BLaER1 (cell line): ENCODE measurements around the gene NCAPD2.
"Not testable (repeated sequence)": the region's sequence is repeated elsewhere in the genome, so short reads cannot be mapped to it uniquely, and the experiment has no call there.

ENCODE experiments used
- H3K27ac ChIP-seq: shearing (Covaris generic); formaldehyde crosslinking; 2 replicates; pipeline ENCODE4 v1.8.1; 2022
- H3K27me3 ChIP-seq: shearing (Covaris generic); formaldehyde crosslinking; 2 replicates; pipeline ENCODE4 v1.8.1; 2022
- H3K36me3 ChIP-seq: shearing (Covaris generic); formaldehyde crosslinking; 2 replicates; pipeline ENCODE4 v1.8.1; 2022
- H3K4me1 ChIP-seq: shearing (Covaris generic); formaldehyde crosslinking; 2 replicates; pipeline ENCODE4 v1.8.1; 2022
- H3K4me2 ChIP-seq: shearing (Covaris generic); formaldehyde crosslinking; 2 replicates; pipeline ENCODE4 v1.8.1; 2022
- H3K4me3 ChIP-seq: shearing (Covaris generic); formaldehyde crosslinking; 2 replicates; pipeline ENCODE4 v1.8.1; 2022
- H3K9ac ChIP-seq: shearing (Covaris generic); formaldehyde crosslinking; 2 replicates; pipeline ENCODE4 v1.8.1; 2022
- H3K9me3 ChIP-seq: shearing (Covaris generic); formaldehyde crosslinking; 2 replicates; pipeline ENCODE4 v1.8.1; 2022
- H4K20me1 ChIP-seq: shearing (Covaris generic); formaldehyde crosslinking; 2 replicates; pipeline ENCODE4 v1.8.1; 2022
- Cebpa-rat ChIP-seq: shearing (Covaris generic); IDR thresholded peaks from 2 replicates; pipeline ENCODE4 v1.8.1; 2022

NCAPD2 gene

GRCh38 chr12:6470375-6471163, 23.3 kb upstream of the NCAPD2 start, which contains the start of gene VAMP1:
Gene VAMP1, minus strand, starts transcription at chr12:6470677. Its CDS starts 146 bp downstream, at chr12:6470531.
- TF ChIP-seq Cebpa-rat, result peak; percentile 67; the same call in 1 of the 2 replicates
- H3K9ac ChIP-seq, result peak within 1 kb of the TSS; percentile 95
- H3K27me3 ChIP-seq, result no peaks in the 10 kb centered on the region
- H3K27ac ChIP-seq, result peak within 1 kb of the TSS; percentile 94
- peaks cover 29% of the 10 kb centered on the region for H3K9me3 ChIP-seq
- peaks cover 53% of the 10 kb centered on the region for H3K4me1 ChIP-seq
- peak within 1 kb of the TSS; percentile 98 for H3K4me2 ChIP-seq
- H3K36me3 ChIP-seq, result peaks cover 36% of the 10 kb centered on the region
- peaks cover 8% of the 10 kb centered on the region; the same call in 1 of the 2 replicates for H4K20me1 ChIP-seq
- H3K4me3 ChIP-seq, result peak within 1 kb of the TSS; percentile 91

GRCh38 chr12:6471989-6472360, 21.9 kb upstream of the NCAPD2 start:
- peaks cover 8% of the 10 kb centered on the region; the same call in 1 of the 2 replicates for H4K20me1 ChIP-seq
- peaks cover 39% of the 10 kb centered on the region for H3K4me1 ChIP-seq
- H3K9me3 ChIP-seq, result peaks cover 34% of the 10 kb centered on the region
- no peak overlapping the region for H3K9ac ChIP-seq
- no peak overlapping the region for H3K27ac ChIP-seq
- no peak overlapping the region for H3K4me3 ChIP-seq
- peak overlapping the region; percentile 86; the same call in 1 of the 2 replicates for H3K4me2 ChIP-seq
- TF ChIP-seq Cebpa-rat, result no peak
- H3K36me3 ChIP-seq, result peaks cover 22% of the 10 kb centered on the region
- H3K27me3 ChIP-seq, result no peaks in the 10 kb centered on the region

GRCh38 chr12:6472491-6472890, 21.4 kb upstream of the NCAPD2 start:
- Histone ChIP-seq H3K4me1 (peaks cover 34% of the 10 kb centered on the region), H3K27me3 (no peaks in the 10 kb centered on the region), H3K27ac (no peak overlapping the region), H3K4me2 (no peak overlapping the region), H4K20me1 (peaks cover 8% of the 10 kb centered on the region; the same call in 1 of the 2 replicates), H3K36me3 (peaks cover 17% of the 10 kb centered on the region), H3K9me3 (peaks cover 33% of the 10 kb centered on the region), H3K9ac (no peak overlapping the region), H3K4me3 (no peak overlapping the region)
- no peak for TF ChIP-seq Cebpa-rat

DNA sequence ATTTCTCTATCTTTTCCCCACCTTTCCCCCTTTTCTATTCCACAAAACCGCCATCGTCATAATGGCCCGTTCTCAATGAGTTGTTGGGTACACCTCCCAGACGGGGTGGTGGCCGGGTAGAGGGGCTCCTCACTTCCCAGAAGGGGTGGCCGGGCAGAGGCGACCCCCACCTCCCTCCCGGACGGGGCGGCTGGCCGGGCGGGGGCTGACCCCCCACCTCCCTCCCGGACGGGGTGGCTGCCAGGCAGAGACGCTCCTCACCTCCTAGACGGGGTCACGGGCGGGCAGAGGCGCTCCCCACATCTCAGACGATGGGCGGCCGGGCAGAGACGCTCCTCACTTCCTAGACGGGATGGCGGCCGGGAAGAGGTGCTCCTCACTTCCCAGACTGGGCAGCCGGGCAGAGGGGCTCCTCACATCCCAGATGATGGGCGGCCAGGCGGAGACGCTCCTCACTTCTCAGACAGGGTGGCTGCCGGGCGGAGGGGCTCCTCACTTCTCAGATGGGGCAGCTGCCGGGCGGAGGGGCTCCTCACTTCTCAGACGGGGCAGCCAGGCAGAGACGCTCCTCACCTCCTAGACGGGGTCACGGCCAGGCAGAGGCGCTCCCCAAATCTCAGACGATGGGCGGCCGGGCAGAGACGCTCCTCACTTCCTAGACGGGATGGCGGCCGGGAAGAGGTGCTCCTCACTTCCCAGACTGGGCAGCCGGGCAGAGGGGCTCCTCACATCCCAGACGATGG, 18.5 kb upstream of the NCAPD2 start:
- Histone ChIP-seq H3K4me1 (peaks cover 10% of the 10 kb centered on the region), H3K9me3 (peaks cover 23% of the 10 kb centered on the region)
- not testable (repeated sequence) for H4K20me1 ChIP-seq, H3K9ac ChIP-seq, H3K36me3 ChIP-seq, H3K27ac ChIP-seq, H3K4me2 ChIP-seq, H3K27me3 ChIP-seq, H3K4me3 ChIP-seq

DNA sequence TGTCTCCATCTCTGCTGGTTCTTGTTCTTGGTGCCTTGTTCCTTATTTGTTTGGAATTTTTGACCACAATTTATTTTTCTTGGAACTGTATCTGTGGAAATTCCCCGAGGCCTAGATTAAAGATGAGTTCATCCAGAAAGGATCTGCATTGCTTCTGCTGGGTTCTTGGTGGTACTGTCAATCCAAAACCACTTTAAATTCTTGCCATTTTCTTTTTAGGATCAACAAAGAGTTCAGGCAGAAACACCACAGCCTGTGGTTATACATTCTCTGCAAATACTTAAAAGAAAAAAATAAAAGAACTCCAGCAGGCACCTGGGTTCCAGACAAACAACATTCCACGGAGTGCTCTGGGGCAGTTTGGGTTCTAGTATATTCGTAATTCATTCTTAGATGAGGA, 17.4 kb upstream of the NCAPD2 start:
- Histone ChIP-seq H3K4me2 (no peak overlapping the region), H3K27ac (no peak overlapping the region), H3K4me3 (no peak overlapping the region), H3K36me3 (no peaks in the 10 kb centered on the region), H3K9ac (no peak overlapping the region), H3K4me1 (peaks cover 5% of the 10 kb centered on the region), H3K27me3 (no peaks in the 10 kb centered on the region), H4K20me1 (no peaks in the 10 kb centered on the region), H3K9me3 (peaks cover 23% of the 10 kb centered on the region)
- no peak for TF ChIP-seq Cebpa-rat

- H3K36me3 ChIP-seq, H3K27me3 ChIP-seq, H3K27ac ChIP-seq: not testable (repeated sequence)
These were observed 16.1 kb upstream of the NCAPD2 start for GRCh38 chr12:6477601-6478377.

DNA sequence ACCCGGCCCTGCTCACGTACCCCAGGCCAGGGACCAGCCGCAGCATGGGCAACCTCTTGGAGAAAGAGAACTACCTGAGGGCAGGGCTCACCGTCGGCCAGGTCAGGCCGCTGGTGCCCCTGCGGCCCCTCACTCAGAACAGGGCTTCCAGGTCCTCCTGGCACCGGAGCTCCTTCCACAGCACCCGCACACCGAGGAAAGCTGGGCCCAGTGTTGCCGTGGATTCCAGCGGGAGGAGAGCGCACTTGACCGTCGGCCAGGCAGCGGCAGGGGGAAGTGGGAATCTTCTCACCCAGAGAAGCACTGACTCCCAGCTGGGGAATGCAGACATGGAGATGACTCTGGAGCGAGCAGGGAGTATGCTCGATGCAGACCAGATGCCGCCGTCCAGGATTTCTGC, 15.5 kb upstream of the NCAPD2 start:
- H3K4me3 ChIP-seq, result no peak overlapping the region
- no peak overlapping the region for H3K4me2 ChIP-seq
- no peak overlapping the region for H3K27ac ChIP-seq
- H3K27me3 ChIP-seq, result no peaks in the 10 kb centered on the region
- no peaks in the 10 kb centered on the region for H3K4me1 ChIP-seq
- no peak overlapping the region for H3K9ac ChIP-seq
- no peaks in the 10 kb centered on the region for H3K36me3 ChIP-seq
- no peak for TF ChIP-seq Cebpa-rat
- H4K20me1 ChIP-seq, result no peaks in the 10 kb centered on the region
- H3K9me3 ChIP-seq, result peaks cover 23% of the 10 kb centered on the region

More at GRCh38 chr12:6477601-6478377, 16.1 kb upstream of the NCAPD2 start:
- H3K4me3 ChIP-seq, H4K20me1 ChIP-seq, H3K9ac ChIP-seq, H3K4me2 ChIP-seq, H3K4me1 ChIP-seq: not testable (repeated sequence)
- peaks cover 23% of the 10 kb centered on the region for H3K9me3 ChIP-seq

GRCh38 chr12:6488240-6488639, 5.7 kb upstream of the NCAPD2 start:
- Histone ChIP-seq H3K9ac (no peak overlapping the region), H3K9me3 (no peaks in the 10 kb centered on the region), H3K4me2 (no peak overlapping the region), H3K4me1 (peaks cover 11% of the 10 kb centered on the region), H3K27ac (no peak overlapping the region), H3K27me3 (no peaks in the 10 kb centered on the region), H4K20me1 (no peaks in the 10 kb centered on the region), H3K4me3 (no peak overlapping the region), H3K36me3 (peaks cover 26% of the 10 kb centered on the region)
- TF ChIP-seq Cebpa-rat, result no peak

DNA sequence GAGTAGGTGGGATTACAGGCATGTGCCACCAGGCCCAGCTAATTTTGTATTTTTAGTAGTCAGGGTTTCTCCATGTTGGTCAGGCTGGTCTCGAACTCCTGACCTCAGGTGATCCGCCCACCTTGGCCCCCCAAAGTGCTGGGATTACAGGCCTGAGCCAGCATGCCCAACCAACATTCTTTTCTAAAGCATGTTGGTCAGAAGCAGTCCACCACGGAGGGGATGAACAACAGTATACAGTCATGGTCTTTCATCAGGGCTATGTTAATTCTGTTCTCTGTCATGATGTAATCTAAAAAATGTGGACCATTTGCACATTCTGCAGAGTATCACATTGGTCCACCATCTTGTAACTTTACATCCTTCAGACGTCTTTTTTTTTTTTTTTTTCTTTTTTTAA, 4.5 kb upstream of the NCAPD2 start:
- H3K4me3 ChIP-seq, result no peak overlapping the region
- no peak overlapping the region for H3K9ac ChIP-seq
- no peak overlapping the region for H3K4me2 ChIP-seq
- no peak overlapping the region for H3K27ac ChIP-seq
- no peak for TF ChIP-seq Cebpa-rat
- H3K9me3 ChIP-seq, result no peaks in the 10 kb centered on the region
- H3K36me3 ChIP-seq, result peaks cover 26% of the 10 kb centered on the region
- H4K20me1 ChIP-seq, result no peaks in the 10 kb centered on the region
- no peaks in the 10 kb centered on the region for H3K27me3 ChIP-seq
- H3K4me1 ChIP-seq, result peaks cover 12% of the 10 kb centered on the region

DNA sequence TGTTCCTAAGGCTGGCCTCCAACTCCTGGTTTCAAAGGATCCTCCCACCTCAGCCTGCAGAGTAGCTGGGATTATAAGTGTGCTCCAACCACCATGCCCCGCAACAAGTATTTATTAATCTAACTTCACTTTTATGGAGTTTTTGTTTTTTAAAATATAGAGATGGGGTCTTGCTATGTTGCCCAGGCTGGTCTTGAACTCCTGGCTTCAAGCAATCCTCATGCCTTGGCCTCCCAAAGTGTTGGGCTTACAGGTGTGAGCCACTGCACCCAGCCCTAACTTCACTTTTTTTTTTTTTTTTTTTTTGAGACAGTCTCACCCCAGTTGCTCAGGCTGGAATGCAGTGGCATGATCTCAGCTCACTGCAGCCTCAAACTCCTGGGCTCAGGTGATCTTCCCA, 3.2 kb upstream of the NCAPD2 start:
- not testable (repeated sequence) for H3K4me2 ChIP-seq, H3K9ac ChIP-seq, H4K20me1 ChIP-seq, H3K27ac ChIP-seq, H3K27me3 ChIP-seq, H3K9me3 ChIP-seq, H3K4me3 ChIP-seq
- Histone ChIP-seq H3K36me3 (peaks cover 29% of the 10 kb centered on the region), H3K4me1 (peaks cover 24% of the 10 kb centered on the region)
